G401 (cell line): ENCODE results near the gene HRG. TPM values are rescaled to one million over a fixed set of nuclear protein-coding genes. Genes with fewer than 3 reads are reported as not detected.
A peak's percentile ranks its signal among the peaks of the same experiment; 100 is the strongest.
"Not testable (repeated sequence)": the region's sequence is repeated elsewhere in the genome, so short reads cannot be mapped to it uniquely, and the experiment has no call there.

Experiments used
- DNase-seq: peaks from one replicate; pipeline ENCODE4 v3.0.0-alpha.2; 2015; ENCODE audit warnings: low spot score
- in situ Hi-C: cut with HindIII; loops from 2 replicates; pipeline ENCODE4 v1.10.0; 2016; ENCODE audit warnings: low sequenced_read_pairs, mixed read lengths
- total RNA-seq: library from RNA; depleted of rRNA; stranded (reverse); fragments of >200 nt; shearing (Covaris generic); gene quantifications from 2 replicates; pipeline ENCODE4 v1.2.3, GENCODE V29; 2014; rRNA removed

Gene HRG, protein sequence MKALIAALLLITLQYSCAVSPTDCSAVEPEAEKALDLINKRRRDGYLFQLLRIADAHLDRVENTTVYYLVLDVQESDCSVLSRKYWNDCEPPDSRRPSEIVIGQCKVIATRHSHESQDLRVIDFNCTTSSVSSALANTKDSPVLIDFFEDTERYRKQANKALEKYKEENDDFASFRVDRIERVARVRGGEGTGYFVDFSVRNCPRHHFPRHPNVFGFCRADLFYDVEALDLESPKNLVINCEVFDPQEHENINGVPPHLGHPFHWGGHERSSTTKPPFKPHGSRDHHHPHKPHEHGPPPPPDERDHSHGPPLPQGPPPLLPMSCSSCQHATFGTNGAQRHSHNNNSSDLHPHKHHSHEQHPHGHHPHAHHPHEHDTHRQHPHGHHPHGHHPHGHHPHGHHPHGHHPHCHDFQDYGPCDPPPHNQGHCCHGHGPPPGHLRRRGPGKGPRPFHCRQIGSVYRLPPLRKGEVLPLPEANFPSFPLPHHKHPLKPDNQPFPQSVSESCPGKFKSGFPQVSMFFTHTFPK
- total RNA-seq: not detected in 2 replicates

- no peak for DNase-seq
- in situ Hi-C loops: no loop called here
Measured at GRCh38 chr3:186665625-186666188, at the start of gene HRG. Gene HRG, plus strand, starts transcription at chr3:186666014. Its CDS starts 18 bp downstream, at chr3:186666032.

- in situ Hi-C loops: no loop called here
- no peak for DNase-seq
Measured at GRCh38 chr3:186616299-186616617, 49.6 kb upstream of the HRG start.

GRCh38 chr3:186617036-186617946 lies 48.5 kb upstream of the HRG start:
- in situ Hi-C loops: no loop called here
- DNase-seq: peak; percentile 67

- in situ Hi-C loops: no loop called here
- DNase-seq: no peak
Measured at GRCh38 chr3:186618318-186618938, 47.4 kb upstream of the HRG start.

- in situ Hi-C loops: no loop called here
Measured at GRCh38 chr3:186619787-186620212, 46.0 kb upstream of the HRG start.

DNA sequence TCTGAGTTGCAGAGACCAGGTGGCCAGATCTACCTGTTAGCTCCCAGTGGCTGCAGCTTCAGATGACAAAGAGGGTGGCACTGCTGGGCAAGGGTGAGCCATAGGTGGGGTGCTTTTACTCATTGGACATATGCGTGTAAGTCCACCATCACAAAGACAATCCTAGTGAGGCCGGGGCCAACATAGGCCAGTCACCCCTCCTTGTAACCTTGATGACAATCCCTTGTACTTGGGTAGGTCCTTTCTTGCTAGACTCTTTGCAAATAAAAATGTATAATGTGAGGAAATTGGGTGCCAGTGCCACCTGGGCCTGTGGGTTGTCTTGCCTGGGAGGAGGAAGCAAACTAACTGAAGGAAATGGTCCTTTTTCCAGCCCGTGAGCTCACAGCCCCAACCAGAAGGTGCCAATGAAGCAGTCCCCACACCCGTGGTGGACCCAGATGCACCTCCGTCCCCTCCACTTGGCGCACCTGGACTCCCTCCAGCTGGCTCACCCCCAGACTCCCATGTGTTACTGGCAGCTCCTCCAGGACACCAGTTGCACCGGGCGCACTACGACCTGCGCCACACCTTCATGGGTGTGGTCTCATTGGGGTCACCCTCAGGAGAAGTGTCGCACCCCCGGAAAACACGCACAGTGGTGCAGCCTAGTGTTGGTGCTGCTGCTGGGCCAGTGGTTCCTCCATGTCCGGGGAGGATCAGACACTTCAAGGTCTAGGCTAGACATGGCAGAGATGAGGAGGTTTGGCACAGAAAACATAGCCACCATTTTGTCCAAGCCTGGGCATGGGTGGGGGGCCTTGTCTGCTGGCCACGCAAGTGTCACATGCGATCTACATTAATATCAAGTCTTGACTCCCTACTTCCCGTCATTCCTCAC lies 45.4 kb upstream of the HRG start:
- in situ Hi-C loops: no loop called here

More at GRCh38 chr3:186619787-186620212, 46.0 kb upstream of the HRG start:
- DNase-seq: no peak

GRCh38 chr3:186621894-186622650 lies 43.7 kb upstream of the HRG start:
- in situ Hi-C loops: no loop called here
- no peak for DNase-seq

More for the DNA sequence above, 45.4 kb upstream of the HRG start:
- no peak for DNase-seq

GRCh38 chr3:186622651-186623310 lies 43.0 kb upstream of the HRG start:
- in situ Hi-C loops: no loop called here
- DNase-seq: no peak

DNA sequence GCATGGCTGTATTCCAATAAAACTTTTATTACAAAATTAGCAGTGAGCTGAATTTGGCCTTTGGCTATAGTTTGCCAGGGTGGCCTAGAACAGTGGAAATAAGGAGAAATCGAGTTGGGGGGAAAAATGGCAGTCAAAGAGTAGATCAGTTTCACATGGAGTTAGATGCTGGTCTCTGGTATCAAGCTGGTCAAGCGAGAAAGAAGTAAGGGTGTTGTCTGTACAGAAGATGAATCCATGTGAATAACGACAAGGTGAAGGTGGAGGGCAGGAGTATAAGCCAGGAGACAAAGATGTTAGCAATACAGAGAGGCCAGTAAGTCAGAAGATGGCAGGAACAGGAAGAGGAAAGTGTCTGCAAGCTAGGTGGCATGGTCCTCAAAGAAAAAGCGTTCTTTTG lies 41.2 kb upstream of the HRG start:
- in situ Hi-C loops: no loop called here

DNA sequence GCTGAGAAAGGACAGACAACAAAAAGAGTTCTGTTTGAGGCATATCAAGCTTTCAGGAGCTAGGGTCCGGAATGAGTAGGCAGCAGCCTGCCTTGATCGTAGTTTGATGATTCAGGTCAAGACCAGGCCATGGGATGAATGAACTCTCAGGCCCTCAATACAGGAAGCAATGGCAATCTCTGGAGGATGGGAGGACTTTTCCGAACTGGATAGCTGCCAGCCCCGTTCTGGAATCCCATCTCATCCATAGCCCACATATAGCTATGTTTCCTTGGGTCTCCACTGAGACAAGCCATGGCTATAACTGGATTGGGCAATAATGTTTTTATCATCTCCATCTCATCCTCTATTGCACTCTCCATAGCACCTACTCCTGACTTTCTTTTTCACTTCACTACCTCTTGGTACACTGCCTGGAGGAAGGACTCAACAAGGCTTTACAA lies 40.2 kb upstream of the HRG start:
- in situ Hi-C loops: no loop called here
- DNase-seq: no peak

More for the DNA sequence above, 41.2 kb upstream of the HRG start:
- DNase-seq: no peak

DNA sequence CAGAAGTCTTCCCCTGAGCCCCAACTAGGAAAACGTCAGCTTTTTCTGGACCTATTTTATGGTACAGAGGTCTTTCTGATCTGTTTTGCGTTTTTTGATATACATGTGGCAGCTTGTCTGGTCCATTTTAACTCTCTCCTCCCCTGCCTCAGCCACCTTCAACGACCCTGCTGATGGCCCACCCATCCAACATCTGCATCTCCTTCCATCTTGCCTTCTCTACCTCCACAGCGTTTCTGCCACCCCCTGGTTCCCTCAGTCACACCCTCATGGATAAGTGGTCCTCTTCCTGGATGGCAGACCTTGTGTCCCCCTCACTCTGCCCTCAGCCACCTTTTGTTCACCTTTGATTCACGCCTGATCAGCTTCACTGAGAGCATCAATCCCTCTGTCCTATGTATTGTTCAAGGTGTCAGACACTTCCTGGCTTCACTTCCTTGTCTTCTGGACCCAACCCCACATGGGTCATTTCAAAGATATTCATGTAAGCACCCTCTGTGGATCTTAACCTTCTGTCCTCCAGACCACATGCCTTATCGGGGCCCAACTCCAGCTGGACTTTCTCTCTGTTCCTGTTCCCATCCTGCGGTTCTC lies 39.5 kb upstream of the HRG start:
- no peak for DNase-seq
- in situ Hi-C loops: no loop called here

GRCh38 chr3:186627852-186628414 lies 37.9 kb upstream of the HRG start:
- in situ Hi-C loops: no loop called here
- DNase-seq: no peak

DNA sequence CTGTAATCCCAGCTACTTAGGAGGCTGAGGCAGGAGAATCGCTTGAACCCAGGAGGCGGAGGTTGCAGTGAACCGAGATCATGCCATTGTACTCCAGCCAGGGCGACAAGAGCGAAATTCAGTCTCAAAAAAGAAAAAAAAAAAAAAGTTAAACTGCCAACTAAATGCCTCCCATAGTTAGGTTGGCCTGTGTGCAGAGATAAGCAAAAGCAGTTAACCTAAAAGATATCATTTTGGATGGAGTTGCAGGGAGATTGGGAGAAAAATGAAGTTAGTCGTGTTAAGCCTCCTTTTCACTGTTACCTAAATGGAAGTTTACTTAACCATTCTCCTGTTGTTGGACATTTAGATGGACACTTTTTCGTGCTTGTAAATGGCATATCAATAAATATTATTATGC lies 37.1 kb upstream of the HRG start:
- in situ Hi-C loops: no loop called here
- DNase-seq: no peak

GRCh38 chr3:186630950-186631641 lies 34.7 kb upstream of the HRG start:
- no peak for DNase-seq
- in situ Hi-C loops: no loop called here

DNA sequence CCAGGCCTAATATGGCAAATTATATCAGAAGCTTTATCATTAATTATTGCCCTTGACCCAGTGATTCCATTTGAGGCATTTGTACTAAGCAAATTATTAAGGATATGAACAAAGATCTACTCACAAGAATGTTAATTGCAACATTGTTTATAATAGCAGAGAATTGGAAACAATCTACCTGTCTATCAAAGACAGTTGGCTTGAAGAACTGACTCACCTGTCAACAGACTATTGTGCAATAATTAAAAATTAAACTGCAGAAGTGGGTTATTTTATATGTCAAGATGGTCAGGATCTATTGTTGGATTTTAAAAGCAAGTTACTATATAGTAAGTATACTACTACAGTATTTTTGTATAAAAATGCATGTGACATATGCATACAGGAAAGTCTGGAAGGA lies 32.3 kb upstream of the HRG start:
- in situ Hi-C loops: no loop called here
- no peak for DNase-seq

- DNase-seq, in situ Hi-C loops: not testable (repeated sequence)
Measured at GRCh38 chr3:186634207-186634606, 31.6 kb upstream of the HRG start.
